NCI-H2171 treated with DMSO at 0.1 percent for 48 hours (cell line): ENCODE data around the gene TAAR8.
"Not testable (repeated sequence)": the region's sequence is repeated elsewhere in the genome, so short reads cannot be mapped to it uniquely, and the experiment has no call there.

Experiments
- DNase-seq: peaks from one replicate; lab custom pipeline; 2025; lab: John Stamatoyannopoulos, UW

Gene TAAR8

DNA sequence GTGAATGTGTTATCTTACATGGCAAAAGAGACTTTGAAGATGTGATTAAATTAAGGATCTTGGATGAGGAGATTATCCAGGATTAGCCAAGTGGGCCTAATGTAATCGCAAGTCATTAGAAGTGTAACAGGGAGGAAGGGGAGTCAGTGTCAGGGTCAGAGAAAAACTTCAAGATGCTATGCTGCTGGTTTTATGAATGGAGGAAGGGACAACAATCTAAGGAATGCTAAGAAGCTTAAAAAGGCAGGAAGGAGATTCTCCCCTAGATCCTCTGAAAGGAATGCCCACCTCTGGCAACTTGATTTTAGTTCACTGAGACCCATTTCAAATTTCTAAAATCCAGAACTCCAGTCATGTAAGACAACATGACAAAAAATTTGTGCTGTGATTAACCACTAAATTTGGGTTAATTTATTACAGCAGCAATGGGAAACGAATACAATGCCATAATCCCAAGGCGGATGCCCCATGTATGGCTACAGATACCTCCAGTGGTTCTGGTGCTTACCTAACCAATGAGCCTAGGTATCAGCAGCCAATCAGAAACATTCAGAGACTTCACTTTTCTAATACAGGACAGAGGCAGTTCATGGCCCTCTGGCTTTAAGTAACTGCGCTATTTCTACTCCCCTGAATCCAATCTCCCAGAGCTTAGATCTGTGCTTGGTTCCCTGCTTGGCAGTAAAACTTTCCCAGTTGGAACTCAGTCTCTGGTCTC lies 3.6 kb upstream of the TAAR8 start:
- DNase-seq = no peak

DNA sequence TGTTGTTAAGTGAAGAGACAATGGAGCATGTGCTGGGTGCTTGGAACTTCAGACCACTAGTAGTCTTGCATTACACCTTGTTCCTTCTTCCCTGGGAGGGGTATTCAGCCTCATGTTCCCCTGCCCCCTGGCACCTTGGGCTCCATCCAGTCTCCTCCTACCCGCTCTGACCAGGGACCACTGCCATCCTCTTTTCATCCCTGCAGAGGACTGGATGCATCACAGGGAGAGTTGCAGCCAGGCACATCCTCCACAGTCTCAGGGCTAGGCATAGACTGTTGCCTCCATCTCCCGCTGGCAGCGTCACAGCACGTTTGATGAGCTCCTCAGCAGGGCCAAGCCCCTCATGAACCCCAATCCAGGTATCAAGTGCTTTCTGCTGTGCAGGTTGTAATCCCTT lies 1.3 kb upstream of the TAAR8 start:
- DNase-seq = no peak

DNA sequence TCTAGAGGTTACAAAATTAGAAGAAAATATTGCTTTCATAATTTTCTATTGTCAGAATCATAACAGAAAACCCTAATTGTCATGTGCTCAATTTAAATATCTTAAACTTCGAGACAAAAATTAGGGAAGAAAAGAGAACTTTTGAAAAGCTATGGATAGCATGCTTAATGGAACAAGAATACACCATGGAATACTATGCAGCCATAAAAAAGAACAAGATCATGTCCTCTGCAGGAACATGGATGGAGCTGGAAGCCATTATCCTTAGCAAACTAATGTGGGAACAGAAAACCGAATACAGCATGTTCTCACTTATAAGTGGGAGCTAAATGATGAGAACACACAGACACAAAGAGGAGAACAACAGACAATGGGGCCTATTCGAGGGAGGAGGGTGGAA lies 7.6 kb downstream of the TAAR8 start:
- DNase-seq = not testable (repeated sequence)

DNA sequence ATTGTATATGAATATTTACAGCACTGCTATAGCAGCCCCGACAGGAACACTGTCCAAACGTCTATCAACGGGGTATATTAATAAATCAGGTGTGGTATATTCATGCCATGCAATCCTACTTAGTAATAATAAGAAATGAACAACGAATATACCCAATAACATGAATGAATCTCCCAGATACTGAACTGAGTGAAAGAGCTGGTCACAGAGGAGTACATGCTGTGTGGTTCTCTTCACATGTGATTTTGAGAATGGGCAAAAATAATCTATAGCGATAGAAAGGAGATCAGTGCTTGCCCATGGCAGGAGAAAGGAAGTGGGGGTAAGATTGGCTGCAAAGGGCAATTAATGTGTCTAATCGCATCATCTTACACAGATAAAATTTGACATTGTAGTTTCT lies 13.9 kb downstream of the TAAR8 start:
- DNase-seq = no peak

DNA sequence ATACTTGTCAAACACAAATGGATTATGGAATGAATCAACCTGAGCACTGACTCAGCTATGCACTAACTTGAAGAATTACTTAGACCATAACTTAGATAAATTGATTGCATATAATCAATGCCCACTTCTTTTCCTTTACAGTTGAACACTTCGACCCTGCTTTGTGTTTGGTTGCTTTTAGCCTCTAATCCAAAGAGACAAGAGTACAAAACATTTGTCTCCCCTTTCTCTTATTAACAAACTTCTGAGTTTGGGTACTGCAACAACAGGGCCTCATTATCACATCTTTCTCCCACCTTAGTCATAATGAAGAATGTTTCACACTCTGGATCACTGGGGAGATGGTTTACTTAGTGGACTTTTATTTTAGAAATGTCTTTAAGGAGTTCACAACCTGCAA lies 15.1 kb downstream of the TAAR8 start:
- DNase-seq = no peak

DNA sequence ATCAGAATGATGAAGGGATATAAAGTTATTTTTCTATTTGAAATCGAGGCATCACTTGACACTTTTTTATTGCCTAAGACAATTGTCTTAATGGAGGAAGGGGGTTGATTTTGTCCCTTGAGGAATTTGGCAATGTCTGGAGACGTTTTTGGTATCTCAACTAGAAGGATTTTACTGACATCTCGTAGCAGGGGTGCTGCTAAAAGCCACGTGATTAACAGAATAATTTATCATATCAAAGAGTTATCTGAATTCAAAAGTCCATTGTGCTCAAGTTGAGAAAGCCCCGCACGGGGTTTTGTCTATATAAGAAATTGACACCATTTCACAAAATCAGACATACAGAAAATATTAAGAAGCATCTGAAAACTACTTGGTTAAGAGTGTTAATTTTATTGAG lies 16.1 kb downstream of the TAAR8 start:
- DNase-seq = no peak

DNA sequence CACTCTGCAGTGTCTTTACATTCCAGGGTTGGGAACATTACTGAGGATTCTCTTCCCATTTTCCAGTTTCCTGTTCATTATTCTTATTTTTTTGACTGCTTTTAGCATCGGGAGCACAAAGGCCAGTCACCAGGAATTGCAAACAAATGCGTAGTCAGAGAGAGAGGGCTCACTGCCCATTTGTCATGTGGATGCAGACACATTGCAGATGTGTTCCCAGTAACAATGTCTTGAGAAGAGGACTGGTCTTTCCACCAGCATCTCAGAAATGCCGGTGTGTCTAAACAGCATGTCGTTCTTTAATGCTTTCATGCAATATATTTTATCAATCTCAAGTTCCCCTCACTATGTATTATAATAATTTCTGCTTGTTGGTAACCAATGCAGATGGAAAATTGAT lies 16.7 kb downstream of the TAAR8 start:
- no peak for DNase-seq

DNA sequence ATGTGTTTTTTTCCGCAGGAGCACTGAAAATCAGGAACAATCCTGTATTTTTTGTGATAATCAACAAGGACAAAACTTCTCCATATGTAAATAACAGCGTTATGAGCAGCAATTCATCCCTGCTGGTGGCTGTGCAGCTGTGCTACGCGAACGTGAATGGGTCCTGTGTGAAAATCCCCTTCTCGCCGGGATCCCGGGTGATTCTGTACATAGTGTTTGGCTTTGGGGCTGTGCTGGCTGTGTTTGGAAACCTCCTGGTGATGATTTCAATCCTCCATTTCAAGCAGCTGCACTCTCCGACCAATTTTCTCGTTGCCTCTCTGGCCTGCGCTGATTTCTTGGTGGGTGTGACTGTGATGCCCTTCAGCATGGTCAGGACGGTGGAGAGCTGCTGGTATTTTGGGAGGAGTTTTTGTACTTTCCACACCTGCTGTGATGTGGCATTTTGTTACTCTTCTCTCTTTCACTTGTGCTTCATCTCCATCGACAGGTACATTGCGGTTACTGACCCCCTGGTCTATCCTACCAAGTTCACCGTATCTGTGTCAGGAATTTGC lies 17.8 kb downstream of the TAAR8 start, which contains the start of gene TAAR6:
TAAR6 (plus strand) TSS at position 102 of the 557 bp plus-strand sequence; CDS start at position 102, 0 bp downstream.
- no peak for DNase-seq

DNA sequence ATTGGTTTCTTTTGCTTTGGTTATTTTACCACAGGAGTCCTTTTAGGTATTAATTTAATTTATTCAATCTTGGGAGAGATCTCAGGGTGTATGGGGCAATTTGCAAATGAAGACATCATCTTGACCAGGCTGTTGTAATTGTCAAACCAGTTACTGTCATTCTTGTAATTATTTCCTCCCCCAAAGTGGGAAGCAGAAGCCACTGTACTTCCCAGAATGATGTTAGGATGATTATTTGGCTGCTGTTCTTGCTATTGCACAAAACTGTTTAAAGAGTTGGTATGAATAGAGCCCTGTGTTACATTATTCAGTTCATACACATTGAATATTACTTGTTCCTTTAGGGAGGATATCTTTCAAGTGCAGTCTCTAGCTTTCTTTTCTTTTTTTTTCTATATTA lies 19.3 kb downstream of the TAAR8 start:
- no peak for DNase-seq

DNA sequence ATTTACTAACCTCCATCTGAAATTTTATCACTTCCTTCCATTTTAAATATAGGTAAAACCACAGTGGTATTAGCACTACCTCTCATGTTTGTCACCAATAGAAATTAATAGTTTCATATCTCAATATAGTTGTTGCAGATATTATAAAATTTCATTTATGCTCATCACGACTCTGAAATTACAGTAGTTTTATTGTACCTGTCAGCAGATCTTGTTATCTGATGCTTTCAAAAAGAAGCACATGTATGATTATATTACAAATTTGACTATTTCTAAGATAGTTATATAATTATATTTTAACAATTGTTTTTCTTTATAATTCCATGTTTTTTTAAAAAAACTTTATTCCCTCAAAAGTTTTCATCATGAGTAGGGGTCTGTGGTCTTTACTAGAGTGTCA lies 32.2 kb downstream of the TAAR8 start:
- no peak for DNase-seq

DNA sequence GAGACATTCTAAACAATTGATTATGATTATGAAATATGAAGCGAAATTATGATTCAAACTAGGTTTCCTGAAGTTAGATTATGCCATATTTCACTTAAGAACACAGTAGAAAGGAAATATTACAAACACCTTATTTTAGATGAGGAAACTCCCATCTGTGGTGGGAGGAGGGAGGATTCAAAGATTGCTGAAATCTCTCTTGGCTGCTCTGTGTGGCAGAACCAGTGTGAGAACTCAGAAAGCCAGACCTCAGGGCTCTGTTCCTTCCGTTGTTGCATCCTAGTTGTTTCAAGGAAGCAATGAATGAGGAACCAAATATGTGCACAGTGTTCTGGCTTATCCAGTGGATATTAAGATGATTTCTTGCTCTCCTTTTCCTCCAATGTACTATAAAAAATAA lies 35.0 kb downstream of the TAAR8 start:
- DNase-seq = no peak

DNA sequence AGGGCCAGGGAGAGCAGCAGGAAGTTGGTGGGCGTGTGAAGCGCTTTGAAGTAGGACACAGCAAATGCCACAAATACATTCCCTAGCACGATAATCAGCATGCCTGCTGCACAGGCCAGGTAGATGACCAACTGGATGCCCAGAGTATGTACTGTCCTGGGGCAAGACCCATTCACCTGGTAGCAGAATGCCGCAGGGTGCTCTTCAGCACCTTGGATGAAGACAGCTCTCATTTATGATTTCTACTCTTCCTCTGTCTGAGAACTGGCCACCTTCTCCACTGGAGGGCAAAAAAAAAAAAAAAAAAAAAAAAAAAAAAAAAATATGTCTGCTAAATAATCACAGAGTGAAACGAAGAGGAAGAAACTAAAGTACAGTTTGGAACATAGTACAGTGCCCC lies 37.0 kb downstream of the TAAR8 start, which contains the start of gene TAAR5:
TAAR5 (minus strand) TSS at position 288 of the 400 bp plus-strand sequence; CDS start at position 233, 55 bp downstream.
- DNase-seq = no peak

DNA sequence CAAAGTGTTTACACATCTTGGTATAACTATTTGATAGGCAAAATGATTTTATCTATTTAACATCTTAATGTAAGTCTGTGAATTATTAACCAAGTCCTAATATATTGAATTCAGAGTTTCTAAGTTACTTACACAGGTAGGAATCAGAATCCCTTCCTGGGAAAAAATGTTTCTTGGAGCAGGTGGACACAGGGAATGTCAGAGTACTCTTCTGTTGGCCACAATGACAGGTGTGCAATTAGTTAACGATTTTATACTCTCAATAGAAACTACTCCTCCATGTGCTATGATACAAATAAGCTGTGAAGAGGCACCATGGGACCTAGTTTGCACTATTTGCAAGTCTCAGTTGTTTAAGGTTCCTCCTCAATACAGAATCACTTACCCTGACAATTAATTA lies 37.9 kb downstream of the TAAR8 start:
- no peak for DNase-seq

DNA sequence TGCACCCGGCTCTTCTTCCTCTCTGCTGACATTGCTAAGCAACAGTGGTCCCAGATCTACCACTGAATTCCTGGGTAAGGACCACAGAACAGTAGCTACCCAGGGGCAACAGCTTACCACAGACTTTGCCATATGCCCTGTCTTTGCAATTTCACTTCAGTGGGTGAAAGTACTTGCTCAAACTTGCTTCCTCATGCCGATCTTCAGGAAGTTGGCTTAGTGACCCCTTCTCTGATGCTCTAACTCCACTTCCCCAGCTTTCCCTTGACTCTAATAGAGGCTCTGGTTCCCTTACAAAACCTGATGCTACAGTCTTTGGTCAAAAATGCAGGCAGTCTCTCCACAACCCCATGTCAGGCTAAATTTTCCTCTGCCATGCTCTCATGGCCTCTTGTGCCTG lies 40.4 kb downstream of the TAAR8 start:
- DNase-seq = no peak

DNA sequence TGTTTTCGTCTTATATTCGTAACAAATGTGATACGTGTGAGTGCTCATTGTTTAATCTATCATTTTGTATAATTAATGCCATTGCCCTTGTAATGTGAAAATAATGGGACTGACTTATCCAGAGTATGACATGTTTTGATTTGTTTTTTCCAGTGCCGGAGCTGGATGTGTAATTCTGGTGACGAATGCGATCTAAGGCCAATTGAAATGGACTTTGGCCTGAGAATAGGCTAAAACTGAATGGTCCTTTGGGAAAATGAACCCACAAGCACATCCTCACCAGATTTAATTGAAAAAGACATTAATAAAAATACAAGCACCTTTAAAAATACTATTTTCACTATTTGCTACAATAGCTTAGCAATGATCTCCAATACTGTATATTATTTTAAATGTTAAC lies 43.7 kb downstream of the TAAR8 start:
- no peak for DNase-seq

DNA sequence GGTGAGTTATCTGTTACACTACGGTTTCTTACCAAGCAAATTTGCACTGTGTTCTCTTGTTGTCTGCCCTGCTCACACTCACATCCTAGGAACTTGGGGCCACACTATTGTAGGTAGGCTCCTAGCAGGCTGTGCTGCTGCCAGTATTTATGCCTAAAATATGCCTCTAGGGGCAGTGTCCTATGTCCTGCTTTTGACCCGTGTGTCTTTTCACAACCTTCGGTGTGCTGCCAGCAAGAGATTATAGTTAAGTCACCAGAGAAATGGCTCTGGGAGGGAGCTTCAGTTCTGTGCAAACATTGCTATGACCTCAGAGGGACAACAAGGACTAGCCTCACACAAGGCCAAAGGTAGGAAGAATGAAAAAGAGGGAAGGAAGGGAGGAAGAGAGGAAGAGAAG lies 46.0 kb downstream of the TAAR8 start:
- no peak for DNase-seq

DNA sequence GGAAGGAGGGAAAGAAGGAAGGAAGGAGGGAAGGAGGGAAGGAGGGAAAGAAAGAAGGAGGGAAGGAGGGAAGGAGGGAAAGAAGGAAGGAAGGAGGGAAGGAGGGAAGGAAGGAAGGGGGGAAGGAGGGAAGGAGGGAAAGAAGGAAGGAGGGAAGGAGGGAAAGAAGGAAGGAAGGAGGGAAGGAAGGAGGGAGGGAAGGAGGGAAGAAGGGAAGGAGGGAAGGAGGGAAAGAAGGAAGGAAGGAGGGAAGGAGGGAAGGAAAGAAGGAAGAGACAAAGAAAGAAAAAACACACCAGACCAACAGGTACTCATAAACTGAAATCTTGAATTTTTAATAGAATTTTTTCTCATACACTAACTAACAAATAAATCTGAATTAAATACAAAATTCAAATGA lies 48.4 kb downstream of the TAAR8 start:
- not testable (repeated sequence) for DNase-seq
